ENCODE measurements around the gene COG6.

COG6 gene

GRCh38 chr13:39684531-39685137 is 29.2 kb downstream of the COG6 start:
- CTCF ChIA-PET: interaction anchor here (0.6 to 0.8 kb wide), 7 partner anchors 7 to 763 kb away, joined by 3 to 4 read pairs (median 3); no protein-coding TSS in a partner anchor
- no peak overlapping the region for H3K27ac ChIP-seq
- POLR2A ChIA-PET (ENCODE audit: low non-redundant PET): no interaction called here
- peak; percentile 22; the same call in 1 of the 2 replicates for TF ChIP-seq CTCF (conservative IDR thresholded peaks at IDR 0.05; ENCODE audit: low read depth)
- DNase-seq (ENCODE audit: low spot score): peak; percentile 25

GRCh38 chr13:39685652-39686051 is 30.2 kb downstream of the COG6 start:
- ChIA-PET CTCF (interaction anchor here (0.6 to 0.9 kb wide), 4 partner anchors 17 to 1091 kb away, joined by 3 to 4 read pairs (median 4); no protein-coding TSS in a partner anchor), POLR2A (ENCODE audit: low non-redundant PET) (no interaction called here)
- DNase-seq (ENCODE audit: low spot score): no peak
- TF ChIP-seq CTCF (conservative IDR thresholded peaks at IDR 0.05; ENCODE audit: low read depth): no peak
- no peak overlapping the region for H3K27ac ChIP-seq

- ChIA-PET POLR2A (ENCODE audit: low non-redundant PET) (no interaction called here), CTCF (no interaction called here)
- H3K27ac ChIP-seq: no peak overlapping the region
- DNase-seq (ENCODE audit: low spot score): no peak
- TF ChIP-seq CTCF (conservative IDR thresholded peaks at IDR 0.05; ENCODE audit: low read depth): no peak
Observed at GRCh38 chr13:39688278-39688677, 32.8 kb downstream of the COG6 start.

GRCh38 chr13:39688699-39689405 is 33.4 kb downstream of the COG6 start:
- TF ChIP-seq CTCF (conservative IDR thresholded peaks at IDR 0.05; ENCODE audit: low read depth): no peak
- H3K27ac ChIP-seq: no peak overlapping the region
- ChIA-PET POLR2A (ENCODE audit: low non-redundant PET) (no interaction called here), CTCF (interaction anchor here (0.7 kb wide), 1 partner anchor 174 kb away, joined by 3 read pairs; no protein-coding TSS in a partner anchor)
- no peak for DNase-seq (ENCODE audit: low spot score)

- no peak for TF ChIP-seq CTCF (conservative IDR thresholded peaks at IDR 0.05; ENCODE audit: low read depth)
- no peak overlapping the region for H3K27ac ChIP-seq
- POLR2A ChIA-PET (ENCODE audit: low non-redundant PET): no interaction called here
- DNase-seq (ENCODE audit: low spot score): no peak
- CTCF ChIA-PET: interaction anchor here (0.5 to 0.7 kb wide), 4 partner anchors 13 to 793 kb away, joined by 3 to 5 read pairs (median 4); no protein-coding TSS in a partner anchor
Observed at GRCh38 chr13:39692660-39693438, 37.4 kb downstream of the COG6 start.

GRCh38 chr13:39699274-39699673 is 43.8 kb downstream of the COG6 start:
- TF ChIP-seq CTCF (conservative IDR thresholded peaks at IDR 0.05; ENCODE audit: low read depth): no peak
- DNase-seq (ENCODE audit: low spot score): no peak
- POLR2A ChIA-PET (ENCODE audit: low non-redundant PET): no interaction called here
- H3K27ac ChIP-seq: no peak overlapping the region
- CTCF ChIA-PET: no interaction called here
